IMR-90 (cell line): ENCODE results near the gene FSIP1. TPM values are rescaled to one million over a fixed set of nuclear protein-coding genes. Genes with fewer than 3 reads are reported as not detected.

Source experiments
- ATAC-seq: fragments of 200-7000 bp; cut with Tn5 transposase; 2 replicates; pipeline ENCODE4 v1.9.1; 2020; ENCODE audit warnings: low read depth, mild to moderate bottlenecking, moderate library complexity
- BruUV-seq: library from RNA; stranded (reverse); fragments of 400-500 nt; replicated peaks from 2 replicates; lab custom pipeline; 2021; lab: Mats Ljungman, UMichigan
- CTCF ChIA-PET: fragments of 300-600 bp; formaldehyde crosslinking; extraction: SDS; loops from one replicate; lab custom pipeline; 2021; ENCODE audit warnings: antibody characterized with exemption; lab: Yijun Ruan, JAX
- POLR2A ChIA-PET: fragments of 300-600 bp; sonication (Branson Sonifier 250); formaldehyde crosslinking; loops from one replicate; lab custom pipeline; 2022; ENCODE audit warnings: antibody characterized with exemption; ENCODE audit not compliant: unreplicated experiment; lab: Charles Lee
- DNase-seq: peaks from one replicate; pipeline ENCODE4 v3.0.0; 2013
- H2AFZ ChIP-seq: replicated peaks from 2 replicates; pipeline ENCODE3; 2013; ENCODE audit warnings: low read length, mild to moderate bottlenecking; ENCODE audit not compliant: poor library complexity
- H2AK5ac ChIP-seq: 2 replicates; pipeline ENCODE4 v1.6.1; 2013; ENCODE audit warnings: low read depth, low read length, inconsistent platforms
- H2AK9ac ChIP-seq: replicated peaks from 2 replicates; pipeline ENCODE3; 2013; ENCODE audit warnings: mild to moderate bottlenecking, low read depth, low read length, moderate library complexity; ENCODE audit not compliant: poor library complexity
- H2BK120ac ChIP-seq: 2 replicates; pipeline ENCODE4 v1.6.1; 2013; ENCODE audit warnings: low read depth, low read length, inconsistent platforms
- H2BK15ac ChIP-seq: 3 replicates; pipeline ENCODE4 v1.6.1; 2013; ENCODE audit warnings: low read depth, low read length, inconsistent platforms
- H2BK20ac ChIP-seq: 2 replicates; pipeline ENCODE4 v1.6.1; 2013; ENCODE audit warnings: low read depth, mild to moderate bottlenecking, inconsistent platforms, low read length, moderate library complexity
- H2BK5ac ChIP-seq: 2 replicates; pipeline ENCODE4 v1.6.1; 2013; ENCODE audit warnings: mild to moderate bottlenecking, low read depth, low read length, inconsistent platforms; ENCODE audit not compliant: poor library complexity, severe bottlenecking
- H3K14ac ChIP-seq: replicated peaks from 2 replicates; pipeline ENCODE4 v1.6.1; 2013; ENCODE audit warnings: low read depth, low read length, inconsistent platforms
- H3K18ac ChIP-seq: 2 replicates; pipeline ENCODE4 v1.6.1; 2013; ENCODE audit warnings: low read depth, low read length, control low read depth
- H3K23ac ChIP-seq: 2 replicates; pipeline ENCODE4 v1.6.1; 2013; ENCODE audit warnings: low read depth, low read length, inconsistent platforms
- H3K27ac ChIP-seq: 2 replicates; pipeline ENCODE4 v1.5.1; 2013; ENCODE audit warnings: mild to moderate bottlenecking, control low read depth, low read length; ENCODE audit not compliant: insufficient read depth
- H3K27me3 ChIP-seq: 2 replicates; pipeline ENCODE4 v1.6.1; 2013; ENCODE audit warnings: low read length; ENCODE audit not compliant: control insufficient read depth, insufficient read depth
- H3K36me3 ChIP-seq: 2 replicates; pipeline ENCODE4 v1.6.1; 2013; ENCODE audit warnings: low read length, mixed read lengths; ENCODE audit not compliant: control insufficient read depth, insufficient read depth
- H3K4ac ChIP-seq: 2 replicates; pipeline ENCODE4 v1.6.1; 2013; ENCODE audit warnings: low read depth, low read length, inconsistent platforms
- H3K4me1 ChIP-seq: 2 replicates; pipeline ENCODE4 v1.6.1; 2013; ENCODE audit warnings: low read length, mixed read lengths; ENCODE audit not compliant: control insufficient read depth, insufficient read depth
- H3K4me2 ChIP-seq: 2 replicates; pipeline ENCODE4 v1.6.1; 2013; ENCODE audit warnings: low read depth, mild to moderate bottlenecking, control low read depth, low read length, moderate library complexity
- H3K4me3 ChIP-seq: 2 replicates; pipeline ENCODE4 v1.5.1; 2013; ENCODE audit warnings: low read depth, mild to moderate bottlenecking, control low read depth, low read length, moderate library complexity; ENCODE audit not compliant: insufficient read depth
- H3K56ac ChIP-seq: 2 replicates; pipeline ENCODE4 v1.6.1; 2013; ENCODE audit warnings: low read length, inconsistent platforms; ENCODE audit not compliant: insufficient read depth; ENCODE audit errors: extremely low read depth
- H3K79me1 ChIP-seq, 2 experiments: 2 replicates each; pipeline ENCODE4 v1.6.1; 2013; ENCODE audit warnings: low read length in 2 of 2, inconsistent platforms in 1 of 2, low read depth in 1 of 2
- H3K9ac ChIP-seq: 2 replicates; pipeline ENCODE4 v1.6.1; 2013; ENCODE audit warnings: low read depth, low read length, control low read depth
- H3K9me1 ChIP-seq: 2 replicates; pipeline ENCODE4 v1.6.1; 2013; ENCODE audit warnings: low read length, inconsistent platforms; ENCODE audit not compliant: insufficient read depth
- H3K9me3 ChIP-seq: 2 replicates; pipeline ENCODE4 v1.6.1; 2013; ENCODE audit warnings: low read length; ENCODE audit not compliant: control insufficient read depth, insufficient read depth
- H4K20me1 ChIP-seq: 2 replicates; pipeline ENCODE4 v1.6.1; 2013; ENCODE audit warnings: low read length, inconsistent platforms; ENCODE audit not compliant: insufficient read depth
- H4K5ac ChIP-seq: 2 replicates; pipeline ENCODE4 v1.6.1; 2013; ENCODE audit warnings: mild to moderate bottlenecking, low read depth, low read length, control low read depth
- H4K8ac ChIP-seq, 2 experiments: 2 replicates each; pipeline ENCODE4 v1.6.1; 2013; ENCODE audit warnings: low read depth in 2 of 2, low read length in 2 of 2, control low read depth in 1 of 2, inconsistent platforms in 1 of 2
- H4K91ac ChIP-seq: 2 replicates; pipeline ENCODE4 v1.6.1; 2013; ENCODE audit warnings: low read depth, low read length, inconsistent platforms; ENCODE audit not compliant: insufficient read depth
- CHD1 ChIP-seq: IDR thresholded peaks from 2 replicates; pipeline ENCODE4 v1.6.1; 2012; ENCODE audit warnings: low read depth, low read length, improper control_type of control experiment
- FOS ChIP-seq: fragments of 150-350 bp; IDR thresholded peaks from 2 replicates; pipeline ENCODE4 v1.6.1; 2016; ENCODE audit warnings: low read depth, low read length
- MAFK ChIP-seq: IDR thresholded peaks from 2 replicates; pipeline ENCODE4 v1.6.1; 2012; ENCODE audit warnings: low read depth, low read length, improper control_type of control experiment
- MAZ ChIP-seq: IDR thresholded peaks from 2 replicates; pipeline ENCODE4 v1.6.1; 2012; ENCODE audit warnings: low read depth, mild to moderate bottlenecking, low read length, improper control_type of control experiment, moderate library complexity, borderline replicate concordance
- MXI1 ChIP-seq: IDR thresholded peaks from 2 replicates; pipeline ENCODE4 v1.6.1; 2012; ENCODE audit warnings: low read depth, mild to moderate bottlenecking, low read length, moderate library complexity, borderline replicate concordance
- POLR2A ChIP-seq: IDR thresholded peaks from 2 replicates; pipeline ENCODE4 v1.6.1; 2012; ENCODE audit warnings: mild to moderate bottlenecking, low read depth, low read length
- RCOR1 ChIP-seq: IDR thresholded peaks from 2 replicates; pipeline ENCODE4 v1.6.1; 2012; ENCODE audit warnings: mild to moderate bottlenecking, low read length, improper control_type of control experiment; ENCODE audit not compliant: insufficient replicate concordance
- WGBS, 2 experiments: methylation state at CpG; one replicate each; pipeline versions ENCODE4 v1.1.5 to v1.1.7; 2013; ENCODE audit warnings: missing lambda C conversion rate in 2 of 2; ENCODE audit not compliant: insufficient read length in 1 of 2; ENCODE audit errors: extremely low coverage in 2 of 2; 5-methylcytosine and 5-hydroxymethylcytosine counted together
- dilution Hi-C: fragments of 300-500 bp; cut with HindIII; formaldehyde crosslinking; loops from one replicate; pipeline ENCODE4 v1.14.3; 2018; ENCODE audit warnings: low sequenced_read_pairs; ENCODE audit not compliant: unreplicated experiment
- in situ Hi-C: fragments of 300-500 bp; cut with MboI; formaldehyde crosslinking; loops from 3 replicates; pipeline ENCODE4 v1.14.3; 2019; ENCODE audit warnings: low sequenced_read_pairs, inconsistent platforms, mixed read lengths
- intact Hi-C: fragments of 100-400 bp; cut with micrococcal nuclease; formaldehyde crosslinking; loops from 2 replicates; pipeline ENCODE4 v1.10.0; 2022
- polyA plus RNA-seq, 3 experiments: library from polyadenylated mRNA; depleted of rRNA; stranded (reverse); fragments of >200 nt; gene quantifications; 2 replicates each; pipeline ENCODE4 v1.2.3, GENCODE V29; 2012; ENCODE audit warnings: low replicate concordance in 1 of 3
- total RNA-seq: library from RNA; depleted of rRNA; stranded (reverse); fragments of >200 nt; gene quantifications from 2 replicates; pipeline ENCODE4 v1.2.3, GENCODE V29; 2012
- TF ChIP-seq, protein P1 (sequence below): fragments of 150-350 bp; IDR thresholded peaks from 2 replicates; pipeline ENCODE4 v1.6.1; 2017; ENCODE audit warnings: mild to moderate bottlenecking, antibody characterized with exemption, low read length, low read depth
- TF ChIP-seq, protein P2 (sequence below): conservative IDR thresholded peaks from 2 replicates; pipeline ENCODE4 v1.5.1; 2012; ENCODE audit warnings: mild to moderate bottlenecking, low read depth, low read length, improper control_type of control experiment

FSIP1 gene
- total and polyA plus RNA-seq, 2 of the 4 experiments (the other 2 are of a cell fraction) = 0.10 to 0.18 TPM

GRCh38 chr15:39588531-39589192 lies 194.0 kb downstream of the FSIP1 start (continued):
- no peak for TF ChIP-seq RCOR1

GRCh38 chr15:39587731-39588530 lies 194.7 kb downstream of the FSIP1 start:
- no peaks in the 10 kb centered on the region for H3K27me3 ChIP-seq
- H3K4ac ChIP-seq = no peak overlapping the region
- H2AFZ ChIP-seq = no peak overlapping the region
- no peaks in the 10 kb centered on the region for H3K9me3 ChIP-seq
- H4K8ac ChIP-seq = no peak overlapping the region
- no peak overlapping the region for H4K5ac ChIP-seq
- H2BK5ac ChIP-seq = no peak overlapping the region
- peak; percentile 47 for DNase-seq
- H3K4me3 ChIP-seq = no peak overlapping the region
- TF ChIP-seq, protein P1, sequence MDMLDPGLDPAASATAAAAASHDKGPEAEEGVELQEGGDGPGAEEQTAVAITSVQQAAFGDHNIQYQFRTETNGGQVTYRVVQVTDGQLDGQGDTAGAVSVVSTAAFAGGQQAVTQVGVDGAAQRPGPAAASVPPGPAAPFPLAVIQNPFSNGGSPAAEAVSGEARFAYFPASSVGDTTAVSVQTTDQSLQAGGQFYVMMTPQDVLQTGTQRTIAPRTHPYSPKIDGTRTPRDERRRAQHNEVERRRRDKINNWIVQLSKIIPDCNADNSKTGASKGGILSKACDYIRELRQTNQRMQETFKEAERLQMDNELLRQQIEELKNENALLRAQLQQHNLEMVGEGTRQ = 0 out of 2 replicates have a peak, but pooled peaks have one; percentile 2
- no peak for TF ChIP-seq FOS
- TF ChIP-seq CHD1 = peak; percentile 82; the same call in 1 of the 2 replicates
- TF ChIP-seq, protein P2, sequence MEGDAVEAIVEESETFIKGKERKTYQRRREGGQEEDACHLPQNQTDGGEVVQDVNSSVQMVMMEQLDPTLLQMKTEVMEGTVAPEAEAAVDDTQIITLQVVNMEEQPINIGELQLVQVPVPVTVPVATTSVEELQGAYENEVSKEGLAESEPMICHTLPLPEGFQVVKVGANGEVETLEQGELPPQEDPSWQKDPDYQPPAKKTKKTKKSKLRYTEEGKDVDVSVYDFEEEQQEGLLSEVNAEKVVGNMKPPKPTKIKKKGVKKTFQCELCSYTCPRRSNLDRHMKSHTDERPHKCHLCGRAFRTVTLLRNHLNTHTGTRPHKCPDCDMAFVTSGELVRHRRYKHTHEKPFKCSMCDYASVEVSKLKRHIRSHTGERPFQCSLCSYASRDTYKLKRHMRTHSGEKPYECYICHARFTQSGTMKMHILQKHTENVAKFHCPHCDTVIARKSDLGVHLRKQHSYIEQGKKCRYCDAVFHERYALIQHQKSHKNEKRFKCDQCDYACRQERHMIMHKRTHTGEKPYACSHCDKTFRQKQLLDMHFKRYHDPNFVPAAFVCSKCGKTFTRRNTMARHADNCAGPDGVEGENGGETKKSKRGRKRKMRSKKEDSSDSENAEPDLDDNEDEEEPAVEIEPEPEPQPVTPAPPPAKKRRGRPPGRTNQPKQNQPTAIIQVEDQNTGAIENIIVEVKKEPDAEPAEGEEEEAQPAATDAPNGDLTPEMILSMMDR = no peak
- no peak for TF ChIP-seq MXI1
- TF ChIP-seq POLR2A = peak; percentile 49
- no peak for TF ChIP-seq RCOR1
- 0 out of 2 replicates have a peak, but pooled peaks have one; percentile 29 for TF ChIP-seq MAFK
- peak; percentile 34; the same call in 1 of the 2 replicates for TF ChIP-seq MAZ
- H3K18ac ChIP-seq = no peak overlapping the region
- intact Hi-C loops (no loop called here), in situ Hi-C loops (no loop called here), dilution Hi-C loops (no loop called here)
- no peak overlapping the region for H2AK5ac ChIP-seq
- no peak overlapping the region for H3K23ac ChIP-seq
- no TSS peak for BruUV-seq
- H2AK9ac ChIP-seq = peak overlapping the region; percentile 7
- no peaks in the 10 kb centered on the region; the same call in 1 of the 2 replicates for H3K4me1 ChIP-seq
- H3K14ac ChIP-seq = no peak overlapping the region
- no peak overlapping the region for H3K27ac ChIP-seq
- no peak overlapping the region; the same call in 1 of the 2 replicates for H3K9ac ChIP-seq
- peaks cover 13% of the 10 kb centered on the region for H3K9me1 ChIP-seq
- no peak overlapping the region for H2BK20ac ChIP-seq
- peaks cover 76% of the 10 kb centered on the region for H3K36me3 ChIP-seq
- WGBS, 2 experiments = 84% methylated on average over 9 of the region's 13 CpGs; no CpG with 5 or more reads in 1 of the 2 experiments
- ChIA-PET CTCF (no interaction called here), POLR2A (interaction anchor here (0.6 to 1.6 kb wide), 4 partner anchors 11 to 508 kb away, joined by 3 to 12 read pairs (median 3); no protein-coding TSS in a partner anchor)
- no peak overlapping the region for H3K56ac ChIP-seq
- no peak overlapping the region for H4K91ac ChIP-seq
- H4K20me1 ChIP-seq = peaks cover 99% of the 10 kb centered on the region
- H2BK120ac ChIP-seq = no peak overlapping the region
- ATAC-seq = no peak
- peaks cover 4 to 75% of the 10 kb centered on the region in 2 experiments; a peak in 3 of 4 replicates for H3K79me1 ChIP-seq
- no peak overlapping the region for H2BK15ac ChIP-seq
- H3K4me2 ChIP-seq = no peak overlapping the region; the same call in 1 of the 2 replicates
